SH-SY5Y (cell line): ENCODE measurements around the gene GIMAP8.

Experiments
- GATA2 ChIP-seq: IDR thresholded peaks from 2 replicates; pipeline ENCODE4 v1.6.1; 2011; ENCODE audit warnings: mild to moderate bottlenecking, low read depth, low read length
- GATA3 ChIP-seq: IDR thresholded peaks from 2 replicates; pipeline ENCODE4 v1.6.1; 2011; ENCODE audit warnings: low read depth, mild to moderate bottlenecking, low read length, moderate library complexity

DNA sequence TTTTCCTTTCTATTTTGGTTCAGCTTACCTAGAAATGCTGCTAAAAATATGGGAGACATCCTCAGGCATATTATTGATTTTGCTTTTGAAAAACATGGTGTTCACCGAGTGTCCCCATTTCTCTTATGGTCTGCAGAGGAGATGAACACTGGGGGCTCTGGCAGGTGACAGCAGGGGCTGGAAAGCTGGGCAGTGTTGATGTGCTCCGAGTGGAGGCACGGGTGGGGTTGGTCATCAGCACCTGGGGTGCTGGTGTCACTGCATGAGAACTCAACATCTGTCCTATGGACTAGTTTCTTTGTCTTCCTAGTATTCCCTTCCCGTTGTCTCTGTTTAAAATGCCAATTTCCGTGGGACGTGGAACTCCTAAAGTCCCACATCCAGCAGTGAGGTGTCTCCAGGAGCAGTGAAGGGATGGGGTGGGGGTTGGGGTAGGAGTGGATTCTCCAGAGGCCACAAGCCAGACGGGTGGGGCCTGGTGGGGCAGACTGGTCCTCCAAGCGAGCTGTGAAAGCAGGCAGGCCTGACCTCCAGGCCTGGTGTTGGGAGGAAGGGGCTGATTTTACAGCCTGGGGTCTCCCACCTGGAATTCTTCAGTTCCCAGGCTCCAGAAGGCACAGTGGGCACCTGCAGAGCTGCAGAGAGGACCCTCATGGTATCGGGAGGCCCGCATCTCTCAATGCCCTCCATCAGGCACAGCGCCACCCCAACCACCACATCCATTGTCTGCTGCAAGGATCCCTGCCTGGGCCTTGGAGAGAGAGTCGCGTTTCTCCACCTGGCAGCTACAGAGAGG, 46.9 kb upstream of the GIMAP8 start:
- no peak for TF ChIP-seq GATA3
- no peak for TF ChIP-seq GATA2
